ENCODE measurements around the gene TMEM222. TPM values are rescaled to one million over a fixed set of nuclear protein-coding genes. Genes with fewer than 3 reads are reported as not detected.

Gene TMEM222
- total RNA-seq, 1 donor from 2014 or later: 50.0 TPM

GRCh38 chr1:27367160-27367650 lies 45.2 kb downstream of the TMEM222 start:
- Mint-ChIP-seq H3K27ac (ENCODE audit: unreplicated experiment) (no peak overlapping the region), H3K4me1 (ENCODE audit: low read depth, unreplicated experiment) (peaks cover 8% of the 10 kb centered on the region), H3K4me3 (ENCODE audit: unreplicated experiment) (peak overlapping the region; percentile 39), H3K9me3 (ENCODE audit: unreplicated experiment) (peaks cover under 1% of the 10 kb centered on the region), H3K27me3 (ENCODE audit: unreplicated experiment) (peaks cover 6% of the 10 kb centered on the region), H3K36me3 (ENCODE audit: unreplicated experiment) (no peaks in the 10 kb centered on the region)
- DNase-seq: no peak
- TF ChIP-seq CTCF (IDR thresholded peaks at IDR 0.05; ENCODE audit: partially characterized antibody, unreplicated experiment): no peak

- Mint-ChIP-seq H3K27me3 (ENCODE audit: unreplicated experiment) (peaks cover 6% of the 10 kb centered on the region), H3K36me3 (ENCODE audit: unreplicated experiment) (no peaks in the 10 kb centered on the region), H3K4me3 (ENCODE audit: unreplicated experiment) (no peak overlapping the region), H3K9me3 (ENCODE audit: unreplicated experiment) (no peaks in the 10 kb centered on the region), H3K27ac (ENCODE audit: unreplicated experiment) (no peak overlapping the region), H3K4me1 (ENCODE audit: low read depth, unreplicated experiment) (peaks cover 8% of the 10 kb centered on the region)
- no peak for TF ChIP-seq CTCF (IDR thresholded peaks at IDR 0.05; ENCODE audit: partially characterized antibody, unreplicated experiment)
- DNase-seq: no peak
These were observed 47.1 kb downstream of the TMEM222 start for GRCh38 chr1:27368869-27369582.

GRCh38 chr1:27372022-27372807 lies 50.3 kb downstream of the TMEM222 start:
- Mint-ChIP-seq H3K4me3 (ENCODE audit: unreplicated experiment) (no peak overlapping the region), H3K27ac (ENCODE audit: unreplicated experiment) (no peak overlapping the region), H3K27me3 (ENCODE audit: unreplicated experiment) (peaks cover 4% of the 10 kb centered on the region), H3K4me1 (ENCODE audit: low read depth, unreplicated experiment) (peaks cover 2% of the 10 kb centered on the region), H3K36me3 (ENCODE audit: unreplicated experiment) (no peaks in the 10 kb centered on the region), H3K9me3 (ENCODE audit: unreplicated experiment) (no peaks in the 10 kb centered on the region)
- no peak for DNase-seq
- TF ChIP-seq CTCF (IDR thresholded peaks at IDR 0.05; ENCODE audit: partially characterized antibody, unreplicated experiment): no peak

GRCh38 chr1:27372808-27373690 lies 51.1 kb downstream of the TMEM222 start:
- Mint-ChIP-seq H3K27ac (ENCODE audit: unreplicated experiment) (no peak overlapping the region), H3K27me3 (ENCODE audit: unreplicated experiment) (peaks cover 4% of the 10 kb centered on the region), H3K4me1 (ENCODE audit: low read depth, unreplicated experiment) (peaks cover 4% of the 10 kb centered on the region), H3K36me3 (ENCODE audit: unreplicated experiment) (no peaks in the 10 kb centered on the region), H3K4me3 (ENCODE audit: unreplicated experiment) (no peak overlapping the region), H3K9me3 (ENCODE audit: unreplicated experiment) (peaks cover 3% of the 10 kb centered on the region)
- no peak for DNase-seq
- peak; percentile 43 for TF ChIP-seq CTCF (IDR thresholded peaks at IDR 0.05; ENCODE audit: partially characterized antibody, unreplicated experiment)
